22Rv1 (cell line): ENCODE data around the gene ARL2BP.

Source experiments
- ZFX ChIP-seq: fragments of 450-650 bp; IDR thresholded peaks from 2 replicates; pipeline ENCODE4 v1.6.1; 2017; ENCODE audit warnings: antibody characterized with exemption, borderline replicate concordance
- TF ChIP-seq, protein P1 (sequence below): fragments of 450-650 bp; IDR thresholded peaks from 2 replicates; pipeline ENCODE4 v1.5.1; 2017; ENCODE audit warnings: mild to moderate bottlenecking

DNA sequence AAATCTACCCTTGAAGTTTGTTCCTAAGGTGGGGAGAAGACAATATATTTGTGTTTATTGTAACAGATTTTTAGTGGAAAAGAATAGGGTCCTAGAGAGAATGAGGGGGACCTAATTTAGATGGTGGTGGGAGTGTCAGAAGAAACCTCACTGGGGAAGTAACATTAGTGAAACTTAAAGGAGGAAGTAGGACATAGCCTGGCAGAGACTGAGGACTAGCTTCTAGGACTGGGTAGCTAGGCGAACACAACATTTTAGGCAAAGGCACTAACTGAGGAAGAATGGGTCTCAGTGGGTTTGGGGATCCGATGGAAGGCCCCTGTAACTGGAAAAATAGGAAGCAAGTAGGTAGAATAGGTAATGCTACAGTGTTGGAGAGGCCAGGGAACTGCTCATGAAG, 4.2 kb upstream of the ARL2BP start:
- TF ChIP-seq, protein P1, sequence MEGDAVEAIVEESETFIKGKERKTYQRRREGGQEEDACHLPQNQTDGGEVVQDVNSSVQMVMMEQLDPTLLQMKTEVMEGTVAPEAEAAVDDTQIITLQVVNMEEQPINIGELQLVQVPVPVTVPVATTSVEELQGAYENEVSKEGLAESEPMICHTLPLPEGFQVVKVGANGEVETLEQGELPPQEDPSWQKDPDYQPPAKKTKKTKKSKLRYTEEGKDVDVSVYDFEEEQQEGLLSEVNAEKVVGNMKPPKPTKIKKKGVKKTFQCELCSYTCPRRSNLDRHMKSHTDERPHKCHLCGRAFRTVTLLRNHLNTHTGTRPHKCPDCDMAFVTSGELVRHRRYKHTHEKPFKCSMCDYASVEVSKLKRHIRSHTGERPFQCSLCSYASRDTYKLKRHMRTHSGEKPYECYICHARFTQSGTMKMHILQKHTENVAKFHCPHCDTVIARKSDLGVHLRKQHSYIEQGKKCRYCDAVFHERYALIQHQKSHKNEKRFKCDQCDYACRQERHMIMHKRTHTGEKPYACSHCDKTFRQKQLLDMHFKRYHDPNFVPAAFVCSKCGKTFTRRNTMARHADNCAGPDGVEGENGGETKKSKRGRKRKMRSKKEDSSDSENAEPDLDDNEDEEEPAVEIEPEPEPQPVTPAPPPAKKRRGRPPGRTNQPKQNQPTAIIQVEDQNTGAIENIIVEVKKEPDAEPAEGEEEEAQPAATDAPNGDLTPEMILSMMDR, result no peak
- no peak for TF ChIP-seq ZFX
